Effector memory CD4-positive, alpha-beta T cell (primary cell): ENCODE measurements around the gene SIN3B.

Source experiments
- DNase-seq, 3 donors: peaks; one replicate each; pipeline ENCODE4 v3.0.0-alpha.2; 2020
- H3K27ac ChIP-seq: 2 replicates; pipeline ENCODE4 v1.7.0; 2013; ENCODE audit warnings: mild to moderate bottlenecking, low read length, moderate library complexity; ENCODE audit not compliant: insufficient read depth, poor library complexity, severe bottlenecking
- H3K27me3 ChIP-seq: replicated peaks from 2 replicates; pipeline ENCODE4 v1.7.0; 2013; ENCODE audit warnings: mild to moderate bottlenecking, low read length; ENCODE audit not compliant: insufficient read depth, control insufficient read depth, poor library complexity, severe bottlenecking
- H3K36me3 ChIP-seq: 2 replicates; pipeline ENCODE4 v1.7.0; 2013; ENCODE audit warnings: mild to moderate bottlenecking, low read length, moderate library complexity; ENCODE audit not compliant: control insufficient read depth, insufficient read depth
- H3K4me1 ChIP-seq: 2 replicates; pipeline ENCODE4 v1.7.0; 2013; ENCODE audit warnings: low read length, mild to moderate bottlenecking; ENCODE audit not compliant: control insufficient read depth, insufficient read depth, poor library complexity, severe bottlenecking
- H3K4me3 ChIP-seq: 2 replicates; pipeline ENCODE4 v1.7.0; 2013; ENCODE audit warnings: low read length, low read depth, mild to moderate bottlenecking; ENCODE audit not compliant: insufficient read depth, poor library complexity, severe bottlenecking
- H3K9me3 ChIP-seq: 2 replicates; pipeline ENCODE4 v1.7.0; 2013; ENCODE audit warnings: mild to moderate bottlenecking, low read length, moderate library complexity; ENCODE audit not compliant: control insufficient read depth

SIN3B gene

DNA sequence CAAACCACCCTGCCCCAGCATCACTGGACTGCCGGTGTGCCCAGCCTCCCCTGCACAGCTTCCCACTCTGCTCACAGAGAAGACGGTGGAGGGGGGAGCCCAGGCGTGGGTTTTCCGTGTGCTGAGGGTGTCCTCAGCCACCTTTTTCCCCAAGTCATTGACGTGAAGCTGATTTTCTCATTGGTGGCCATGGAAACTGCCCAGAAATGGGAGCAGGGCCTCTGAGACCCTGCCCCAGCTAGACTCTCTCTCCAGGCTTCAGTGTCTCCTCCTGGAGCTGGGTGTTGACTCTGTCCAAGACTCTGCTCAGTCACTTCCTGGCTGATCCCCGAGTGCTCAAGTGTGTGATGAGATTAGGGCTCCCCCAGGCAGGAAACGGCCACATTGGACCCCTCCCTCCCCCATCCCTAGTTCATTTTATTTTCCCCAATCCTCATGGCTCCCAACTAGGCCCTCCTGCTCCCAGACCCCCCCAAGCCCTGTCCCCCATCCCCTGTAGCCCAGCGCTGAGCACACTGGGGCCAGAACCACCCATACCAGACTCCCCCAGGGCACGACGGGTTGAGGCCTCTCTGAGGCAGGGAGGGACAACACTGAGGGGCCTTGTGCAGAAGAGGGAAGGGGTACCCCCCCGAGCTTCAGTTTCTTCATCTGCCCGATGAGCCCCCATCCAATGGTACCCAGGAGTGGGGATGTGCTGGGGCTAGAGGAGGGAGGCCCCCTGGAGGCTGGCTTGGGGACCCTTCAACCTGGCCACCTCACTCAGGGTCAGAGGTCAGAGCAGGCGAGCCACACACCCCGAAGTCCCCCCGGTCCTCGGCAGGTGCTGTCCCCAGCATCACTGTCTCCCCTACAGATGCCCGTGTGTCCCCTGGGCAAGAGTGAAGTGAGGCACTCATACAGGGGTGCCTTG, 58.4 kb downstream of the SIN3B start:
- H3K27ac ChIP-seq, result no peak overlapping the region
- H3K36me3 ChIP-seq, result no peaks in the 10 kb centered on the region
- peaks cover 2% of the 10 kb centered on the region for H3K9me3 ChIP-seq
- peaks cover 3% of the 10 kb centered on the region for H3K4me1 ChIP-seq
- H3K4me3 ChIP-seq, result no peak overlapping the region
- DNase-seq, result no peak
- H3K27me3 ChIP-seq, result no peaks in the 10 kb centered on the region

DNA sequence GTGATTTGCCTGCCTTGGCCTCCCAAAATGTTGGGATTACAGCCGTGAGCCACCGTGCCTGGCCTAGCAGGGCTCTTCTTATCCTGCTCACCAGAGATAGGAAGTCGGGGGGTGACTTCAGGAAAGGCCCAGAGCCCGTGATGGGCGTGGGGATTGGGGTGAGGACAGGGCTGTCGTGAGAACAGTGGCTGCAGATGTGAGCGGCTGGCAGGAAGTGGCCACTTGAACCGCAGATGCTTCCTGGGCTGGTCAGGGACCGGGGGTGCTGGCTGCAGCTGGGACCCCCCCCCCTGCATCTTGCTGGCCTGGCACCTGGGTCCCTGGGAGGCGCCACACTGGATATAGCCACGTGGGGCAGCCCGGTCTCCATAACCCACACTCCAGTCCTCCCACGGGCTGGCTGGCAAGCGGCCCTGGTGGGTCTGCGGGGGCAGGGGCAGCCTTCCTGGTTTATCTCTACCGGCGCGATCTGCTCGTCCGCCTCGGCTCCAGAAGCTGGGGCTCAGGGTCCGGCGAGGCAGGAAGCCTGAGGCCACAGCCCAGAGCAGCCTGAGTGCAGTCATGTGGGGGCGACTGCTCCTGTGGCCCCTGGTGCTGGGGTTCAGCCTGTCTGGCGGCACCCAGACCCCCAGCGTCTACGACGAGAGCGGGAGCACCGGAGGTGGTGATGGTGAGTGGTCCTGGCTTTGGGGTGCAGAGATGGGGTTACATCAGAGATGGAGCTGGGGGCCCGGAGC, 59.6 kb downstream of the SIN3B start, which contains the start of gene F2RL3:
Gene F2RL3, plus strand, starts transcription at position 371 of the 737 bp plus-strand sequence. Its CDS starts 191 bp downstream, at position 562.
- Histone ChIP-seq H3K9me3 (no peaks in the 10 kb centered on the region), H3K36me3 (no peaks in the 10 kb centered on the region), H3K27me3 (no peaks in the 10 kb centered on the region), H3K27ac (no peak within 1 kb of the TSS), H3K4me3 (no peak within 1 kb of the TSS), H3K4me1 (peaks cover 7% of the 10 kb centered on the region)
- DNase-seq, result no peak

DNA sequence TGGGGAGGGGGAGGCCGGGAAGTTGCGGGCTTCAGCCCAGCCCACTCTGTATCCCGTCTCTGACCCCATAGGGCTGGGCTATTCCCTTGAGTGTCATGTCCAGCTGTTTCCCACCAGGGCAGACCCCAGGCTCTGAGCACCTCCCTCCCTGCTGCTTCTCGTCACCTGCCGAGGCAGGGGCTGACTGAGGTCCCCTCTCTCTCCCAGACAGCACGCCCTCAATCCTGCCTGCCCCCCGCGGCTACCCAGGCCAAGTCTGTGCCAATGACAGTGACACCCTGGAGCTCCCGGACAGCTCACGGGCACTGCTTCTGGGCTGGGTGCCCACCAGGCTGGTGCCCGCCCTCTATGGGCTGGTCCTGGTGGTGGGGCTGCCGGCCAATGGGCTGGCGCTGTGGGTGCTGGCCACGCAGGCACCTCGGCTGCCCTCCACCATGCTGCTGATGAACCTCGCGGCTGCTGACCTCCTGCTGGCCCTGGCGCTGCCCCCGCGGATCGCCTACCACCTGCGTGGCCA, 60.2 kb downstream of the SIN3B start:
- DNase-seq, result no peak
- no peak overlapping the region for H3K4me3 ChIP-seq
- H3K27me3 ChIP-seq, result no peaks in the 10 kb centered on the region

DNA sequence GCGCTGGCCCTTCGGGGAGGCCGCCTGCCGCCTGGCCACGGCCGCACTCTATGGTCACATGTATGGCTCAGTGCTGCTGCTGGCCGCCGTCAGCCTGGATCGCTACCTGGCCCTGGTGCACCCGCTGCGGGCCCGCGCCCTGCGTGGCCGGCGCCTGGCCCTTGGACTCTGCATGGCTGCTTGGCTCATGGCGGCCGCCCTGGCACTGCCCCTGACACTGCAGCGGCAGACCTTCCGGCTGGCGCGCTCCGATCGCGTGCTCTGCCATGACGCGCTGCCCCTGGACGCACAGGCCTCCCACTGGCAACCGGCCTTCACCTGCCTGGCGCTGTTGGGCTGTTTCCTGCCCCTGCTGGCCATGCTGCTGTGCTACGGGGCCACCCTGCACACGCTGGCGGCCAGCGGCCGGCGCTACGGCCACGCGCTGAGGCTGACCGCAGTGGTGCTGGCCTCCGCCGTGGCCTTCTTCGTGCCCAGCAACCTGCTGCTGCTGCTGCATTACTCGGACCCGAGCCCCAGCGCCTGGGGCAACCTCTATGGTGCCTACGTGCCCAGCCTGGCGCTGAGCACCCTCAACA, 60.8 kb downstream of the SIN3B start:
- Histone ChIP-seq H3K27me3 (no peaks in the 10 kb centered on the region), H3K36me3 (no peaks in the 10 kb centered on the region), H3K9me3 (no peaks in the 10 kb centered on the region), H3K4me1 (peaks cover 7% of the 10 kb centered on the region), H3K4me3 (no peak overlapping the region), H3K27ac (no peak overlapping the region)
- DNase-seq, result no peak

More for the DNA sequence above, 60.2 kb downstream of the SIN3B start:
- Histone ChIP-seq H3K36me3 (no peaks in the 10 kb centered on the region), H3K9me3 (no peaks in the 10 kb centered on the region), H3K4me1 (peaks cover 7% of the 10 kb centered on the region), H3K27ac (no peak overlapping the region)

DNA sequence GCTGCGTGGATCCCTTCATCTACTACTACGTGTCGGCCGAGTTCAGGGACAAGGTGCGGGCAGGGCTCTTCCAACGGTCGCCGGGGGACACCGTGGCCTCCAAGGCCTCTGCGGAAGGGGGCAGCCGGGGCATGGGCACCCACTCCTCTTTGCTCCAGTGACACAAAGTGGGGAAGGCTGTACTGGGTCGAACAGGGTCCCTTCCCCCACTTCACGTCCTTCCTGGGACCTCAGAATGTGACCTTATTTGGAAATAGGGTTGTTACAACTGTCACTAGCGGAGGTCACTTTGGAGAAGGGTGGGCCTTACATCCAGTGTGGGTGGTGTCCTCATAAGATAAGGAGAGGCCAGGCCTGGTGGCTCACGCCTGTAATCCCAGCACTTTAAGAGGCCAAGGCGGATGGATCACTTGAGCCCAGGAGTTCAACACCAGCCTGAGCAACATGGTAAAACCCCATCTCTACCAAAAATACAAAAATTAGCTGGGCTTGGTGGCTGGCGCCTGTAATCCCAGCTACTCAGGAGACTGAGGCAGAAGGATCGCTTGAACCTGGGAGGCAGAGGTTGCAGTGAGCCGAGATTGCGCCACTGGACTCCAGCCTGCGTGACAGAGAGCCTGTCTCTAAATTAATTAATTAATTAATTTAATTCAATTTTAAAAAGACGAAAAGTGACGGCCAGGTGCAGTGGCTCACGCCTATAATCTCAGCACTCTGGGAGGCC, 61.4 kb downstream of the SIN3B start:
- H3K27ac ChIP-seq, result no peak overlapping the region
- DNase-seq, result no peak
- H3K4me1 ChIP-seq, result peaks cover 7% of the 10 kb centered on the region
- H3K9me3 ChIP-seq, result no peaks in the 10 kb centered on the region
- no peak overlapping the region for H3K4me3 ChIP-seq
- no peaks in the 10 kb centered on the region for H3K36me3 ChIP-seq
- no peaks in the 10 kb centered on the region for H3K27me3 ChIP-seq

DNA sequence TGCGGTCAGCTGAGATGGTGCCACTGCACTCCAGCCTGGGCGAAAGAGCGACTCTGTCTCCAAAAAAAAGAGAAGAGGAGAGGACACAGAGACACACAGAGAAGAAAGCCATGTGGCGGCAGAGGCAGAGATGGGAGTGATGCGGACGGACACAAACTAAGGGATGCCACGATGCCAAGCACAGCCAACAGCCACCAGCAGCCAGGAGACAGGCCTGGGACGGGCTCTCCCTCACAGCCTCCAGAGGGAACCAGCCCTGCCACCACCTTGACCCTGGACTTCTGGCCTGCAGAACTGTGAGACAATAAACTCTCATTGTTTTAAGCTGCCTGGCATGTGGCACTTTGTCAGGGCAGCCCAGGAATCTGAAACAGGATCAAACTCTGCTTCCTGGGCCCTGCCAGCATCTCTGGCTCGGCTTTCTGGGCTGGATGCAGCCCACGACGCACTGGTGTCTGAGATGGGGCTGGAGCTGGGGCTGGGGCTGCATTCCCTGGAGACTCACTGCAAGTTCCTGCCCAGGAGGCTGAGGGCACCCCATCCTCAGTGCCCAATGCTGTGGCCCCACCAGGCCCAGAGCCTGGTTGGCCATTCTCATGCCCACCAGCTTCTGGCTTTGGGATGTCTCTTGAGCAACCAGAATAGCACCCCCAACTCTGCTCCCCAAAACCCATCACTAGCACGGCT, 62.6 kb downstream of the SIN3B start:
- Histone ChIP-seq H3K4me1 (peaks cover 16% of the 10 kb centered on the region), H3K4me3 (no peak overlapping the region), H3K36me3 (no peaks in the 10 kb centered on the region), H3K9me3 (no peaks in the 10 kb centered on the region), H3K27ac (no peak overlapping the region), H3K27me3 (peaks cover 3% of the 10 kb centered on the region)
- DNase-seq, result no peak

DNA sequence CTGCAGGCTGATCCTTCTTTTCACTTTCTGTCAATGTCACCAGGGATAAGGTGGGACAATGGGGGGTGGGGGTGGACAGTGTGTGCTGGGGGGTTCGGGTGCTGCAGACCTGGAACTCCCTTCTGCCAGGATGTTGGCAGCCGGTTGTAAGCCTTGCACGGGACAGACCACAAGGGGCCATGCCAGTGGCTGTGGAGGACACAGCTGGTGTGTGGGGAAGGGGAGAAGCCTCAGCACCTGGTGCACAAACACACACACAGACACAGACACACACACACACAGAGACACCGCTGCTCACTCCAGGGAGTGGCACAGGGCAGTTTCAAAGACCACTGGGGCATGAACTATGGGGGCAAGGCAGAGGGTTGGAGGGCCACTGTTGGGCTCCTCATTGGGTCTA, 63.2 kb downstream of the SIN3B start:
- Histone ChIP-seq H3K4me1 (peaks cover 18% of the 10 kb centered on the region), H3K4me3 (no peak overlapping the region), H3K36me3 (no peaks in the 10 kb centered on the region), H3K27ac (no peak overlapping the region), H3K27me3 (peaks cover 3% of the 10 kb centered on the region), H3K9me3 (no peaks in the 10 kb centered on the region)
- no peak for DNase-seq

DNA sequence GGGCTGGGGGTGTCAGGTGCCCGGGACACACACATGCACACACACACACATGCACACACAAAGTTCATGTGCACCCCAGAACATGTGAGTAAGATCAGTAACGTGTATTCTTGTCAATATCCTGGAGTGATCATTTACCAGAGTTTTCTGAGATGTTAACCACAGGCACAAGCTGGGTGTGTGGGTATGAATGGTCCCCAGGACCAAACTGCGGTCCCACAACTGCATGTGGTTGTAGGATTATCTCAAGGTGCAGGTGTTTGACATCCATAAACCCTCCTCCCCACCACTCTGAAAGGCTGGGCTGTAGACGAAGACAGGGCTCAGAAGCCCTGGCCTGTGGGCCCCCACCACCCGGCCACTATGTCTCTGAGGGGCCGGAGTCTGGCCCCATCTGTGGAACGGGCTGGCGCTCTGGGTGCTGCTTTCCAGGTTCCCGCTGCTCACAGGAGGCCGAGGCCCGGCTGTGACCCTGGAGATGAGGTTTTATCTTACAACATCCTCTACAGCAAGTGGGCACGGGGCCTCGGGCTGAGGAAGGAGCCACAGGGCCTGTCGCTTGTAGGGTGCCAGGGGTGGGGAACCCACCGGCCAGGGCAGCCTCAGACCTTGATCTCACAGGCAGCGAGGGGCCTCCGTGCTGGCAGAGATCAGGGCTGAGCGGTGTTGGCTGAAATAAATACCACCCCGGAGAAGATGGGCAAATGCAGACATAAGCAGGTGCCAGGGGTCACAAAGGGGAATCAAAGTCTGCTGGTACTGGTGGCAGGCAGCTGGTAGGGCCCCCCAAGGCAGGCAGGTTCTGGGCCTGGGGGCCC, 63.9 kb downstream of the SIN3B start:
- no peak for DNase-seq
- peaks cover 3% of the 10 kb centered on the region for H3K27me3 ChIP-seq
- no peak overlapping the region for H3K27ac ChIP-seq
- no peak overlapping the region for H3K4me3 ChIP-seq
- H3K36me3 ChIP-seq, result no peaks in the 10 kb centered on the region
- peaks cover 20% of the 10 kb centered on the region for H3K4me1 ChIP-seq
- H3K9me3 ChIP-seq, result no peaks in the 10 kb centered on the region
